ENCODE data around the gene PCDH12.

Gene PCDH12

DNA sequence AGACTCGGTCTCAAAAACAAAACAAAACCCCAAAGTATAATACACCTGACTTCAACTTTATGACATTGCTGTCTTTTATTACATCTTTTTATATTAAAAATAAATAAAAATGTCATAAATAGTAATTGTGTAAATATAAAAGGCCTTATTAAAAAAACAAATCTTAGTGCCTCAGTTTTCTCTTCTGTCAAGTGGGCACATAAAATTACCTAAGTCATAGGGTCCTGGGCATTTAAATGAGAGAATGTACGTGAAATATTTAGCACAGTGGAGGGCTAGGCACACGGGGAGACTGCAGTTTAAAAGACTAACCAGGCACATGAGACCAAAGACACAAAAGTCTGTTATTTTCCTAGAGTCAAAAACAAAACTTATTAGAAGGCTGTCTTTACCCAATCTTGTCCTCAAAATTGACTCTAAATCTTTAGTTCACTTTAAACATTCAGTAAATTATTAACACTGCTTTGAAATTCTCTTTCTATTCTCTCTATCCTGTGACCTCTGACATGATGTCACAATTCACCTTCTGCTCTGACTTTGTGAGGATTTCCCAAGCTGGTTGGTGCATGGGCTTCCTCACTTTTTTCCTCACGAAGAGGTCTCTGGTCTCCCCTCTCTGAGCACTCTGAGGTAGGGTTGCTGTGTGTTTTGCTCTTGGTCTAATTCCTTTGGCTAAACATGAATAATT is 8.4 kb upstream of the PCDH12 start:
- no peak for DNase-seq (ENCODE audit: insufficient read length, low spot score)
- no peak for FAIRE-seq
- TF ChIP-seq CTCF (IDR thresholded peaks at IDR 0.05; ENCODE audit: insufficient read depth, missing control alignments) = no peak

DNA sequence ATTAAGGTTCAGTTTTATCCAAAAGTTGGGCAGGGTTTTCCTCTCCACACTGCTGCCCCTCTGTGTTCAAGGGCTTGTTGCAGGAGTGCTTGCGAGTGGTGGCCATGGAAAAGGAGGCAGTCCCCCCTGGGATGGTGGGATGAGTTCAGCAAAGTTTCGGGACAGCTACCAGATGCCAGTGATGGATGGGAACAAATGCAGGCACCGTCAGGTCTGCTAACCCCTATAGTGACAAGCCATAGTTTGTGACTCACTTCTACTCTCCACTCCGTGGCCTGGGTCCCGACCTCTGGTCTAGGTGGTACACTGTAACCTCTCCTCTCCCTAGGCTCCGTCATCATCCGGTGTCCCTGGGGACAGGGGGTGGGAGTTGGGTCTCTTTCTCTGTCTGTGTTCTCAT is 7.1 kb upstream of the PCDH12 start:
- DNase-seq (ENCODE audit: insufficient read length, low spot score) (no peak), FAIRE-seq (no peak)
- no peak for TF ChIP-seq CTCF (IDR thresholded peaks at IDR 0.05; ENCODE audit: insufficient read depth, missing control alignments)

DNA sequence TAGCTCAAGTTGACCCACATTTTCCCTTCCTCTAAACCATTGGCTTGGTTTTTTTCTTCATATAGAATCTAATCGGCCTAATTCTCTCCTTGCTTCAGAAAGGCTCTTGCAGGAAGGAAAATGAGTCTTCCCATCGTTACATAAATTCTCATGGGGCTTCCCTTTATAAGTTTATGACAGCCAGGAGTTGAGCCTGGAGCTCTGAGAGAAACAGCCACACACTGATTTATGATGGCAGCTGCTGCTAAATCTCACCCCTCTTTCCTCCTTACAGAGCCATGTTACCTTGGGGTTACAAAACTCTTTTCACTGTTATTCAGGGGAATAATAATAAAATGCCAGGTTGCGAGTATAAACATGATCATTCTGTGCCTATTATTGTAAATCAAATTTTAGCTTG is 5.7 kb upstream of the PCDH12 start:
- no peak for TF ChIP-seq CTCF (IDR thresholded peaks at IDR 0.05; ENCODE audit: insufficient read depth, missing control alignments)
- DNase-seq (ENCODE audit: insufficient read length, low spot score) (no peak), FAIRE-seq (no peak)

DNA sequence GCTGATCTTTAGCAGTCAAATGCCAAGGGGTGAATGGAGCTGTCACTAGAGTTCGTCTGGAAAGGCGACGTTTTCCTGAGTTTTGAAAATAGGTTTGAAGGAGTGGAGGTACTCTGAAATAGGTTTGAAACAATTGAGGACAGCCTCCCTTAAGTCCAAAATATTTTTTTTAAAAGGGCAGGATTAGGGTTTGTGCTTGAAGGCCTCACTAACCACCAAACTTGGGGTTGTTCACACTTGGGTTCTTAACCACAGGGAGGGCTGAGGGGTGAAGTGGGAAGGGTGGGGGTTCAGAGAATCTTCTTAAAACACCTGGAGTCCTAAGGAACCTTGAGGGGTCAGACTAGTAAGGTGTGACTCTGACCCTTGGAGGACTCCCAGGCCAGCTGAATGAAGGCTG is 3.5 kb upstream of the PCDH12 start:
- DNase-seq (ENCODE audit: insufficient read length, low spot score) (no peak), FAIRE-seq (no peak)
- TF ChIP-seq CTCF (IDR thresholded peaks at IDR 0.05; ENCODE audit: insufficient read depth, missing control alignments) = no peak

- TF ChIP-seq CTCF (IDR thresholded peaks at IDR 0.05; ENCODE audit: insufficient read depth, missing control alignments) = peak; percentile 88
- FAIRE-seq = no peak
- peak; percentile 67 for DNase-seq (ENCODE audit: insufficient read length, low spot score)
Observed at GRCh38 chr5:141960449-141961323, 2.7 kb upstream of the PCDH12 start.

DNA sequence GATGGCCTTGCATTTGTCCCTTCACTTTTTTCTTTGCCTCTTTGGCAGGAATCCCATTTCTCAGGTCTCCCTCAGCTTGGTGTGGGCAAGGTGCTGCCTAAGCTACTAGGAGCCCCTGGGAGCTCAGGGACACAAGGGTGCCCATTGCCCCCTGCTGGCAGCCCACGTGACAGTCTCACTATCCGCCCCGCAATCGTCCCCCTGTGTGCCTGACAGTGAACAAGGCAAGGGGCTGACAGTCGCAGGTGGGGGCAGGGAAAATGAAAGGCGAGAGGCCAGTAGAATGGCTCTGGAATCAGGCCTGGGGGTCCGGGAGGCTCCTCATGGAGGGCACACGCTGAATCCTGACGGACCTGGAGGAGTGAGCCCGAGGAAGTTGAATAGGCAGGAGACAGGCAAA is 2.0 kb upstream of the PCDH12 start:
- TF ChIP-seq CTCF (IDR thresholded peaks at IDR 0.05; ENCODE audit: insufficient read depth, missing control alignments) = no peak
- DNase-seq (ENCODE audit: insufficient read length, low spot score) (no peak), FAIRE-seq (no peak)

Data from D721Med (cell line).